Kidney tubule cell (primary cell): ENCODE data around the gene B3GNT9.
A peak's percentile ranks its signal among the peaks of the same experiment; 100 is the strongest.

Source experiments
- DNase-seq: peaks from one replicate; pipeline ENCODE4 v3.0.0-alpha.2; 2018; ENCODE audit warnings: low spot score

Gene B3GNT9

DNA sequence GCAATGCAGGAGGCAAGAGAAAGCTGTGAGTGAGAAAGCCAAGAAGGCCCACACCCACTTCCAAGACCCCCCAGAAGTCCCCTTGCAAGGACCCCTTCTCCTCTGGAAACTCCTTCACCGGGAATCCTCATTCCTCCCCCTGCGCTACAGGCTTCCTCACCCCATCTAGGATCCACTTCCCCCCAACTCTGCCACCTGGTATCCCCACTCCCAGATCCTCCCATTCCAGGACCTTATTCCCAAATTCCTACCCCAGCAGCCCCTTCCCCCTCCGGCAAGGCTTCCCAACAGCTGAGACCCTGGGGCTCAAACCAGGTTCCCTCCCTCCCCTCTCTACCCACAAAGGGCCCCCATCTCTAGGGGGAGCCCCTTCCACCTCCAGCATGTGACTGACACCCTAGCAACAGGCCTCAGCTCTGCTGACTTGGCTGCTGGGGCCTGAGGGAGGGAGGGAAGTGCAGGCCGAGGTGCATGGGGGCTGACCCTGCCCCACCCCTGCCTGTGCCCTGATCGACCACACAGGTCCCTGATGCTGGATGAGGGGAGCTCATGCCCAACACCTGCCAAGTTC, 15.9 kb upstream of the B3GNT9 start:
- no peak for DNase-seq

DNA sequence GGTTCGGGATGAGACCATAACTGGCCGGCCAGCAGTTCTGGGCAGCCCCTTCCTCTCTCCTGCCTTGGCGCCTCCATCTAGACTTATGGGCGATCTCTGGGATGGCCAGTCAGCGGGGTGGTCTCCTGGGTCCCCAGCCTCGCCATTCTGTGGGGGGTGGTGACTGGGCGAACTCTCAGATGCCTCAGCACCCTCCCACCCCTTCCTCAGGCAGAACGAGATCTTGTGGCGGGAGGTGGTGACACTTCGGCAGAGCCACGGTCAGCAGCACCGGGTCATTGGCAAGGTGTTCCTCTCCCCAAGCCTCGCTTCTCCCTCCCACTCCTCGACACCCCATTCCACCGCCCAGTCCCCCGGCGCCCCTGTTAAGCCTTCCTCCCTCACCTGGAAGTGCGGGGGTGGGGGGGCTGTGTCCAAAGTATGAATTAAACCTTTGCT, 15.3 kb upstream of the B3GNT9 start:
- no peak for DNase-seq

DNA sequence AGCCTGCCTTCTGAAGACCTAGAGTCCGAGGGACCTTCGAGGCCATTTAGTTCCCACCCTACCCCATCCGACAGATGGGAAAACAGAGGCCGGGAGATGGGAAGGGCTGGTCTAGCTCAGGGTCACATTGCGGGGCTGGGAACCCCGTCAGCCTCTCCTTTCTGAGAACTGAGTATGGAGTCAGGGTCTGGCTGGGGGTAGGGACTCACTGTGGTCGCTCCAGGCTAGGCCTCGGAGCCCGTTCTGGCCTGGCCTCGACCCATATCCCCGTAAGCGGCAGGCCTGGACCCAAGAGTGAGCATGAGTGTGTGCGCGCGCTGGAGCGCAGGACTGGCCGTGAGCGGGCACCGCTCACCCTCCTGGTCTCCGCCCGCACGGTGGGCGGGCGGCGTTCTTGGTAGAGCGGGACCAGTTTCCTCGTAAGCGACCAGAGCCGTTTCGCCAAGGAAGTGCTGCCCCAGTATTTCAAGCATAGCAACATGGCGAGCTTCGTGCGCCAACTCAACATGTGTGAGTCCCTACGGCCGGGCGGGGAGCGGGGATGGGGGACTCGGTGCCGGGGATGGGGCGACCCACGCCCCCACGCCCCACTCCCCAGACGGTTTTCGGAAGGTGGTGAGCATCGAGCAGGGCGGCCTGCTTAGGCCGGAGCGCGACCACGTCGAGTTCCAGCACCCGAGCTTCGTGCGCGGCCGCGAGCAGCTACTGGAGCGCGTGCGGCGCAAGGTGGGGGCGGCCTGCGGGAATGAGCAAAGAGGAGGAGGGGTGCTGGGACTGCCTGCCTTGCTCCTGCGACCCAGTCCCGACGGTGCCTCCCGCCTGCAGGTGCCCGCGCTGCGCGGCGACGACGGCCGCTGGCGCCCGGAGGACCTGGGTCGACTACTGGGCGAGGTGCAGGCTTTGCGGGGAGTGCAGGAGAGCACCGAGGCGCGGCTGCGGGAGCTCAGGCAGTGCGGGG, 14.6 kb upstream of the B3GNT9 start:
- no peak for DNase-seq

DNA sequence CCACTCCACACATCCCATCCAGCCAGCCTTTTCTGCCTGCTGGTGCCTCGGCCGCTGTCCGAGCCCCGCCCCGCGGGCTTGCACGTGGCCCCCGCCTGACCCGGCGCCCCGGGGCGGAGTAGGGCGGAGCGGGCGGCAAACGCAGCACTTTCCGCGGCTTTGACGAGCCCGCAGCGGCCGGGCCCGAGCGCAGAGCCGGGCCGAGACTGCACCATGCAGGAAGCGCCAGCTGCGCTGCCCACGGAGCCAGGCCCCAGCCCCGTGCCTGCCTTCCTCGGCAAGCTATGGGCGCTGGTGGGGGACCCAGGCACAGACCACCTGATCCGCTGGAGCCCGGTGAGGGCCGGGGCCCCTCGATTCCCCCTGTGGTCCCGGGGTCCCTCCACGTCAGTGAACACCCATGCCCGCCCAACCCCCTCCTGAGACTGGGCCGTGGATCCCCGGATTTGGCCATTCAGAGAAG, 13.8 kb upstream of the B3GNT9 start, which contains the start of gene HSF4:
Gene HSF4, plus strand, starts transcription at position 147 of the 463 bp plus-strand sequence. Its CDS starts 67 bp downstream, at position 214.
- DNase-seq = peak; percentile 42

- DNase-seq = no peak
Observed at GRCh38 chr16:67163999-67164558, 13.3 kb upstream of the B3GNT9 start.

DNA sequence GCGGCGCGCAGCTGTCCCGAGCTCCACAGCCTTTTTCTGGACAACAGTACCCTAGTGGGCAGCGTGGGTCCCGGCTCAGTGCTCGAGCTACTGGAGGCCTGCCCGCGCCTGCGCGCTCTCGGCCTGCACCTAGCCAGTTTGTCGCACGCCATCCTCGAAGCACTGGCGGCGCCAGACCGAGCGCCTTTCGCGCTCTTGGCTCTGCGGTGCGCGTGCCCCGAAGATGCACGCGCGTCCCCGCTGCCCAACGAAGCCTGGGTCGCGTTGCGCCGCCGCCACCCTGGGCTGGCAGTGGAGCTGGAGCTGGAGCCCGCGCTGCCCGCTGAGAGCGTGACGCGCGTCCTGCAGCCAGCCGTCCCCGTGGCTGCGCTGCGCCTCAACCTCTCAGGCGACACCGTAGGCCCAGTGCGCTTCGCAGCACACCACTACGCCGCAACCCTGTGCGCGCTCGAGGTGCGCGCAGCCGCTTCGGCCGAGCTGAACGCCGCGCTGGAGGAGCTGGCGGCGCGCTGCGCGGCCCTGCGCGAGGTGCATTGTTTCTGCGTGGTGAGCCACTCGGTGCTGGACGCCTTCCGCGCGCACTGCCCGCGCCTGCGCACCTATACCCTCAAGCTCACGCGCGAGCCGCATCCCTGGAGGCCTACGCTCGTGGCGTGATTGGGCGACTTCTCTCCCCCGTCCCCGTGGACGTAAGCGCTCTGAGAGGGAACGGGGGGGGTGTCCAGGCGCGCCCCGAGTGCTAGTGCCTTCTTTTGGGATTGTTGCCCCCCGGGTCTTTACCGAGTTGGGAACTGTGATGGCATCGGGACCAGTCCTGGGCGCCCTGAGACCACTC, 12.6 kb upstream of the B3GNT9 start:
- peak; percentile 64 for DNase-seq

- no peak for DNase-seq
Observed at GRCh38 chr16:67162506-67163163, 11.8 kb upstream of the B3GNT9 start.

GRCh38 chr16:67161595-67162058, 10.8 kb upstream of the B3GNT9 start:
- DNase-seq = no peak

GRCh38 chr16:67158637-67159600, 8.1 kb upstream of the B3GNT9 start:
- DNase-seq = peak; percentile 50

DNA sequence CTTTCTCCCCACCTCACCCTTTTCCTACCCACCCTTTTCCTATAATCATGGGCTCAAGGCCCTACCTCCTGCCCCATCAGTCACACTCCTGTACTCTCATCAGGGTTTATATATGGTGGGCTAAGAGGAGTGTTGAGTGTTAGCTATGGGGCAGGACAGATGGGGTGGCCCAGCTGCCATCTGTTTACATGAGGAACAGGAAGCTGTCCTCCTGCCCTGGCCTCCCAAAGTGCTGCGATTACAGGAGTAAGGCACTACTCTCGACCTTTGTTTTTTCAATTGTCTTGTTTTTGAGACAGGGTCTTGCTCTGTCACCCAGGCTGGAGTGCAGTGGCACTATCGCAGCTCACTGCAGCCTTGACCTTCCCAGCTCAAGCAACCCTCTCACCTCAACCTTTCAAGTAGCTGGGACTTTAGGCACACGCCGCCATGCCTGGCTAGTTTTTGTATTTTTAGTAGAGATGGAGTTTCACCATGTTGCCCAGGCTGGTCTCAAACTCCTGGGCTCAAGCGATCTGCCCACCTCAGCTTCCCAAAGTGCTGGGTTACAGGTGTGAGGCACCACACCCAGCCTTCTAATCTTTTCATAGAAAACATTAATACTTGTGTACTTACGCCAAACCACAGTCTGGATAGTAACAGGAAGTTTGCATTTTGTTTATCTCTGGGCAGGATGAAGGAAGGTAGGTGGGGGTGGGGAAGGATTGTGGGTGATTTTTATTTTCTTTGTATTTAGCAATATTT, 7.3 kb upstream of the B3GNT9 start:
- DNase-seq = no peak

DNA sequence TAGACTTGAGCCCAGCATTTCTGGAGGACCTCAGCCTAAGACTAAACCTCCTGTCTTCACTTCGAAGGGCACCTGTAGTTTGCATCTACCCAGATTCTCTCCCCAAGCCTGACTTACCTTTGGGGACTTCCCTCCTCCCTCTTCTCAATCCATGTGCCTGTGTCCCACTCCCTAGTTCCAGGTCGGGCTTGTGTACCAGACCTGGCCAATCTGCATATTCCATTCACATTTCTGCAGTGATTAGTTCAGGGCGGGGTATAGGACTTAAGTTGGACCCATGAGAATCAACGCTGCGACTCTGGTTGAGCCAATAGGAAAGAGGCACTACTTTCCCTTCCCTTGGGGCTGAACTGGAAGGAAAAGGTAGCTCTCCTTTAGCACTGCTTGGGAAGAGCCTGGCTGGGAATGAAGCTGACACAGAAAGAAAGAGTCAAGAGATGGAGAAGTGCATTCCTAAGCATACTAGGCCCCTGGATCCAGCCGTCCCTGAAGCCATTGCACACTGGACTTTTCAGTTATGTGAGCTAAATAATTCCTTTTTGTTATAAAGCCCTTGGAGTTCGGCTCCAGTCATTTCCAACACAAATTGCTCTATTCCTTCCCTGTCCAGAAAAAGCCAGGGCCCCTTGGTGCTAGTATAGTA, 6.4 kb upstream of the B3GNT9 start:
- DNase-seq = no peak

- DNase-seq = no peak
Observed at GRCh38 chr16:67156143-67156844, 5.5 kb upstream of the B3GNT9 start.

GRCh38 chr16:67155295-67156142, 4.7 kb upstream of the B3GNT9 start:
- peak; percentile 75 for DNase-seq

DNA sequence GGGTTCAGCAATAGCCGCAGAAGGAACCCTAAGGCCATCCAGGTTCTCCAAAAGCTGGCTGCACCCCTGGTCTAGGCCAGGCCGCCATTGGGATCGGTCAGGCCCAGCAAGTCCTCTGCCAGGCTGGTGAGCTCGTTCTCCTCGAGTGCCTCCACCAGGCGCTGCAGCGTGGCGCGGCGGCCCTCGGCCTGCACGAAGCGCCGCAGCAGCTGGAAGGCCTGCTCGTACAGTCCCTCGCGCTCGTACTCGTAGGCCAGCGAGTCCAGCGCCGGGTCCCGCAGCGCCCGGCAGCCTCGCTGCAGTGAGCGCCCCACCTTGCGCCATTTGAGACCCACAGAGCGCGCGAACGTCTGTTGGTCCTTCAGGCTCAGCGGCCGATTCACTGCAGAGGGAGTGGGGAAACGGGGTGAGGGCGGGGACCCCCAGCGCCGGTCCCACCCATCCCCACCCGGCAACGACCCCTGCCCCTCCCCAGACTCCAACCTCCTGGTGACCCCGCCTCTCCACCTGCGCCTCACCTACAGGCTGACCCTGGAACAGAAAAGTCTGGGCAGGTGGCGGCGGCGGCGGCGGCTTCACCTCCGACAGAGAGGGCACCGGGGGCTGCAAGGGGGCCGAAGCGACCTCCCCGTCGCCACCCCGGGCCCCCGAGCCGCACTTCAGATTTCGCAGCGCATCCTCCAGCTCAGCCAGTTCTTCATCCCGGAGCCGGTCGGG, 3.9 kb upstream of the B3GNT9 start:
- DNase-seq = no peak

DNA sequence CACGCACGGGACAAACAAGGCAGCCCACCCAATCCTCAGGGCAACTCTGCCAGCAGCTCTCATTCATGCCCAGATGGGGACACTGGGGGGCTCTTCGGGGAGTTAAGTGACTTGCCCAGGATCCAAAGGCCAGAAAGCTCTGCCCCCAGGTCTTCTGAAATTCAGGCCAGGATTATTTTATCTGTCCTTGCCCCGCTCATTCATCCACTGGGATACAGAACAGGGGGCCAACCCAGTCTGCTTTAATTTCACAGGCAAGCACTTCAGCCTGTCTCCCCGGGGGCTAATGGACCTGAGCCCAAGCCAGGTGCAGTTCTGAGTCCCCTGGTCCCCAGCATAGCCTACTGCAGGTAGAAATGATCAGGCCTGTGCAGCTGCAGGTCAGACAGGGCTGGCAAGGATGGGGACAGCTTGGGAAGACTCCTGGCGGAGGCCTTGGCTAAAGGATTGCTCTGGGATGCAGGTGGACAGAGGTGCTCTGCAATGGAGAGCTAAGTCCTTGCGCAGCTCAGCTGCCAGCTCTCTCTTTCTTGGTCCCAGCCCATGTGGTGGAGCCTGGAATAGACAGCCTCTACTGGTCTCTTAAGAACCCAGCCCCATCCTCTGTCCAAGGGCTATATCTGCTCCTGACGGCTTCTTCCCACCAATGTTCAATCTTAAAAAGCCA, 766 bp upstream of the B3GNT9 start:
- no peak for DNase-seq
